Peyer's patch (tissue), 4 donors: Measurements from ENCODE around the gene KAT2A. TPM values are rescaled to one million over a fixed set of nuclear protein-coding genes. Genes with fewer than 3 reads are reported as not detected.

Experiments used
- DNase-seq, 3 donors: peaks; one replicate each; pipeline ENCODE4 v3.0.0-alpha.2; 2017 to 2019
- H3K27ac ChIP-seq, 4 donors: fragments of 200-600 bp; sonication (generic); one replicate each; pipeline ENCODE4 v1.5.1; 2016 to 2019
- H3K27me3 ChIP-seq, 2 donors: fragments of 200-600 bp; sonication (generic); one replicate each; pipeline ENCODE4 v1.5.1; 2019
- H3K36me3 ChIP-seq, 3 donors: fragments of 200-600 bp; sonication (generic); one replicate each; pipeline ENCODE4 v1.5.1; 2016 to 2019
- H3K4me1 ChIP-seq, 4 donors: fragments of 200-600 bp; sonication (generic); one replicate each; pipeline ENCODE4 v1.5.1; 2016 to 2019
- H3K4me3 ChIP-seq, 4 donors: fragments of 200-600 bp; sonication (generic); 1 replicate in 3 of 4; 2 replicates in 1 of 4; pipeline ENCODE4 v1.5.1; 2016 to 2019; ENCODE audit warnings: mild to moderate bottlenecking in 1 of 4
- H3K9me3 ChIP-seq, 4 donors: fragments of 200-600 bp; sonication (generic); one replicate each; pipeline ENCODE4 v1.5.1; 2016 to 2019; ENCODE audit warnings: mild to moderate bottlenecking in 1 of 4
- CTCF ChIP-seq, 6 experiments: fragments of 450-650 bp in 4 of 6; fragments of 200-600 bp in 2 of 6; sonication (generic) in 1 of 6; IDR thresholded peaks; one replicate each; pipeline ENCODE4 v1.5.1; 2017 to 2019; ENCODE audit warnings: antibody characterized with exemption in 6 of 6, mild to moderate bottlenecking in 3 of 6, moderate library complexity in 1 of 6
- POLR2A ChIP-seq, 2 donors: fragments of 450-650 bp; IDR thresholded peaks; one replicate each; pipeline ENCODE4 v1.5.1; 2017; ENCODE audit warnings: antibody characterized with exemption in 2 of 2, mild to moderate bottlenecking in 2 of 2, moderate library complexity in 2 of 2
- total RNA-seq, 4 donors: library from RNA; depleted of rRNA; stranded (reverse); fragments of >200 nt; gene quantifications; one replicate each; pipeline ENCODE4 v1.1.0, GENCODE V29; 2016

KAT2A gene
- total RNA-seq, 4 donors from 2014 or later, result 9.8 to 172 (median 38.4) TPM

- no peaks in the 10 kb centered on the region for H3K27me3 ChIP-seq
- no peaks in the 10 kb centered on the region for H3K36me3 ChIP-seq
- TF ChIP-seq CTCF (IDR thresholded peaks at IDR 0.05) (no peak), POLR2A (IDR thresholded peaks at IDR 0.05) (no peak)
- H3K4me1 ChIP-seq, result no peaks in the 10 kb centered on the region
- no peak overlapping the region for H3K27ac ChIP-seq
- H3K4me3 ChIP-seq, result no peak overlapping the region
- no peaks in the 10 kb centered on the region for H3K9me3 ChIP-seq
- no peak for DNase-seq
Observed at GRCh38 chr17:42163696-42164407, 42.7 kb upstream of the KAT2A start.

GRCh38 chr17:42163113-42163512, 41.9 kb upstream of the KAT2A start:
- Histone ChIP-seq H3K36me3 (no peaks in the 10 kb centered on the region), H3K4me3 (no peak overlapping the region), H3K9me3 (no peaks in the 10 kb centered on the region), H3K4me1 (no peaks in the 10 kb centered on the region), H3K27ac (no peak overlapping the region), H3K27me3 (no peaks in the 10 kb centered on the region)
- no peak for DNase-seq
- TF ChIP-seq CTCF (IDR thresholded peaks at IDR 0.05) (peak in 3 of 6 experiments; percentile 21 to 33 (median 26)), POLR2A (IDR thresholded peaks at IDR 0.05) (no peak)

- TF ChIP-seq CTCF (IDR thresholded peaks at IDR 0.05) (no peak), POLR2A (IDR thresholded peaks at IDR 0.05) (no peak)
- Histone ChIP-seq H3K36me3 (no peaks in the 10 kb centered on the region), H3K27ac (no peak overlapping the region), H3K27me3 (no peaks in the 10 kb centered on the region), H3K4me1 (no peaks in the 10 kb centered on the region), H3K9me3 (no peaks in the 10 kb centered on the region), H3K4me3 (no peak overlapping the region)
- no peak for DNase-seq
Observed at GRCh38 chr17:42160531-42160910, 39.4 kb upstream of the KAT2A start.

GRCh38 chr17:42159796-42160530, 38.8 kb upstream of the KAT2A start:
- Histone ChIP-seq H3K36me3 (no peaks in the 10 kb centered on the region), H3K27me3 (no peaks in the 10 kb centered on the region), H3K27ac (no peak overlapping the region), H3K9me3 (no peaks in the 10 kb centered on the region), H3K4me1 (no peaks in the 10 kb centered on the region), H3K4me3 (no peak overlapping the region)
- TF ChIP-seq CTCF (IDR thresholded peaks at IDR 0.05), result no peak
- no peak for TF ChIP-seq POLR2A (IDR thresholded peaks at IDR 0.05)
- DNase-seq, result no peak

- peak overlapping the region in 1 of 4 donors; percentile 85 for H3K27ac ChIP-seq
- H3K4me1 ChIP-seq, result peaks cover 3 to 19% (median 14%) of the 10 kb centered on the region in 4 donors
- peak overlapping the region in 3 of 4 donors; percentile 91 to 98 (median 94) for H3K4me3 ChIP-seq
- H3K9me3 ChIP-seq, result no peaks in the 10 kb centered on the region
- no peaks in the 10 kb centered on the region for H3K27me3 ChIP-seq
- TF ChIP-seq CTCF (IDR thresholded peaks at IDR 0.05) (no peak), POLR2A (IDR thresholded peaks at IDR 0.05) (no peak)
- DNase-seq, result no peak
- peaks cover 0 to 11% (median 0%) of the 10 kb centered on the region in 3 donors for H3K36me3 ChIP-seq
Observed at GRCh38 chr17:42155614-42156045, 34.5 kb upstream of the KAT2A start.
